GM12878 (cell line): ENCODE results near the gene CDX1. TPM values are rescaled to one million over a fixed set of nuclear protein-coding genes. Genes with fewer than 3 reads are reported as not detected.

Experiments
- ATAC-seq: fragments of 200-7000 bp; cut with Tn5 transposase; 3 replicates; pipeline ENCODE4 v1.9.1; 2020; ENCODE audit warnings: mild to moderate bottlenecking, moderate library complexity
- BruUV-seq: library from RNA; stranded (reverse); fragments of 400-500 nt; replicated peaks from 2 replicates; lab custom pipeline; 2021; lab: Mats Ljungman, UMichigan
- CTCF ChIA-PET: fragments of 300-600 bp; sonication (Branson Sonifier 250); formaldehyde crosslinking; extraction: SDS; loops from one replicate; lab custom pipeline; 2021; ENCODE audit warnings: inconsistent platforms; lab: Yijun Ruan, JAX
- POLR2A ChIA-PET: fragments of 350-600 bp; formaldehyde crosslinking; extraction: SDS; loops from one replicate; lab custom pipeline; 2021; ENCODE audit warnings: inconsistent platforms; lab: Charles Lee
- RAD21 ChIA-PET: fragments of 300-600 bp; sonication (Branson Sonifier 250); formaldehyde crosslinking; loops from one replicate; lab custom pipeline; 2023; ENCODE audit warnings: antibody characterized with exemption; ENCODE audit not compliant: unreplicated experiment; lab: Charles Lee
- SMC1A ChIA-PET: fragments of 300-600 bp; sonication (Branson Sonifier 250); formaldehyde crosslinking; loops from one replicate; lab custom pipeline; 2023; ENCODE audit not compliant: unreplicated experiment, uncharacterized antibody; lab: Charles Lee
- DNase-seq: peaks from one replicate; pipeline ENCODE4 v3.0.0-alpha.2; 2011; ENCODE audit warnings: low read depth, low spot score
- FAIRE-seq: peaks from 3 replicates; lab custom pipeline; 2011; peaks lifted over from hg19 to GRCh38; lab: Jason Lieb, UNC
- H2AFZ ChIP-seq: 2 replicates; pipeline ENCODE4 v1.6.0; 2011; ENCODE audit warnings: low read depth, low read length, control low read depth; ENCODE audit not compliant: control insufficient read depth
- H3K27ac ChIP-seq: 2 replicates; pipeline ENCODE4 v1.5.1; 2011; ENCODE audit warnings: control low read depth; ENCODE audit not compliant: control insufficient read depth, insufficient read depth
- H3K27me3 ChIP-seq, 2 experiments: replicated peaks in 1 of 2; 2 replicates each; pipeline versions ENCODE4 v1.6.0 to v1.6.1; 2011; ENCODE audit warnings: low read length in 1 of 2; ENCODE audit not compliant: control insufficient read depth in 2 of 2, insufficient read depth in 2 of 2
- H3K36me3 ChIP-seq, 2 experiments: 2 replicates each; pipeline ENCODE4 v1.5.1; 2011; ENCODE audit warnings: low read length in 1 of 2; ENCODE audit not compliant: control insufficient read depth in 2 of 2, insufficient read depth in 2 of 2
- H3K4me1 ChIP-seq: 2 replicates; pipeline ENCODE4 v1.6.1; 2011; ENCODE audit warnings: mild to moderate bottlenecking, low read length, moderate library complexity, mixed read lengths; ENCODE audit not compliant: control insufficient read depth, insufficient read depth
- H3K4me2 ChIP-seq: 2 replicates; pipeline ENCODE4 v1.6.0; 2011; ENCODE audit warnings: control low read depth; ENCODE audit not compliant: control insufficient read depth, insufficient read depth
- H3K4me3 ChIP-seq: fragments of 200-600 bp; sonication (generic); 2 replicates; pipeline ENCODE4 v1.5.1; 2016
- H3K79me2 ChIP-seq: 2 replicates; pipeline ENCODE4 v1.6.0; 2011; ENCODE audit warnings: low read length; ENCODE audit not compliant: control insufficient read depth, insufficient read depth
- H3K9ac ChIP-seq: 2 replicates; pipeline ENCODE4 v1.8.0; 2011; ENCODE audit warnings: low read length, control low read depth, mixed read lengths; ENCODE audit not compliant: control insufficient read depth, insufficient read depth
- H3K9me3 ChIP-seq: replicated peaks from 3 replicates; pipeline ENCODE4 v1.5.1; 2011; ENCODE audit warnings: mild to moderate bottlenecking, low read length; ENCODE audit not compliant: control insufficient read depth, insufficient read depth
- H4K20me1 ChIP-seq: 2 replicates; pipeline ENCODE4 v1.6.0; 2011; ENCODE audit not compliant: control insufficient read depth, insufficient read depth
- CHD2 ChIP-seq: IDR thresholded peaks from 2 replicates; pipeline ENCODE4 v1.6.1; 2011; ENCODE audit warnings: low read depth, low read length, improper control_type of control experiment, borderline replicate concordance
- ESRRA ChIP-seq: IDR thresholded peaks from 2 replicates; pipeline ENCODE4 v1.6.1; 2012; ENCODE audit warnings: mild to moderate bottlenecking, low read length, improper control_type of control experiment
- GABPA ChIP-seq: IDR thresholded peaks from 2 replicates; pipeline ENCODE4 v1.6.1; 2014; ENCODE audit warnings: antibody characterized with exemption, low read depth, mild to moderate bottlenecking, inconsistent platforms
- MTA3 ChIP-seq: IDR thresholded peaks from 2 replicates; pipeline ENCODE4 v1.6.1; 2012; ENCODE audit warnings: low read length, inconsistent platforms, borderline replicate concordance
- NR2C1 ChIP-seq: fragments of 450-650 bp; IDR thresholded peaks from 2 replicates; pipeline ENCODE4 v1.6.1; 2017; ENCODE audit warnings: antibody characterized with exemption, mild to moderate bottlenecking, moderate library complexity
- NR2F1 ChIP-seq: fragments of 450-650 bp; conservative IDR thresholded peaks from 2 replicates; pipeline ENCODE4 v1.6.1; 2017; ENCODE audit warnings: mild to moderate bottlenecking
- RAD21 ChIP-seq: IDR thresholded peaks from 2 replicates; pipeline ENCODE4 v1.6.1; 2011; ENCODE audit warnings: mild to moderate bottlenecking, low read depth, low read length, moderate library complexity; ENCODE audit not compliant: insufficient read depth
- RAD51 ChIP-seq: fragments of 450-650 bp; IDR thresholded peaks from 2 replicates; pipeline ENCODE4 v1.6.1; 2016; ENCODE audit warnings: moderate library complexity, mild to moderate bottlenecking, inconsistent platforms
- TCF3 ChIP-seq: IDR thresholded peaks from 2 replicates; pipeline ENCODE4 v1.6.1; 2012; ENCODE audit warnings: low read depth, mild to moderate bottlenecking, low read length, borderline replicate concordance; ENCODE audit not compliant: insufficient read depth
- ZZZ3 ChIP-seq: IDR thresholded peaks from 2 replicates; pipeline ENCODE4 v1.6.1; 2011; ENCODE audit warnings: low read depth; ENCODE audit not compliant: control insufficient read depth, insufficient read length
- WGBS: methylation state at CpG from one replicate; pipeline ENCODE4 v1.1.6; 2016; ENCODE audit warnings: low lambda C conversion rate; ENCODE audit not compliant: insufficient replicate concordance, insufficient coverage; ENCODE audit errors: missing lambda C conversion rate; 5-methylcytosine and 5-hydroxymethylcytosine counted together
- in situ Hi-C: fragments of 300-500 bp; cut with MboI; formaldehyde crosslinking; loops from 9 replicates; pipeline ENCODE4 v1.14.3; 2018; ENCODE audit warnings: mixed read lengths
- intact Hi-C: fragments of 100-400 bp; cut with micrococcal nuclease; formaldehyde crosslinking; loops from one replicate; pipeline ENCODE4 v1.14.2; 2022; ENCODE audit not compliant: unreplicated experiment
- polyA plus RNA-seq, 11 experiments: library from polyadenylated mRNA; depleted of rRNA in 4 of 11; unstranded in 6 of 11; stranded (reverse) in 5 of 11; fragments of >200 nt; fragmentation: Nextera tagmentation in 4 of 11; fragmentation: Illumina TruSeq in 1 of 11; extraction: Ambion mirVana in 4 of 11; extraction: Trizol in 1 of 11; gene quantifications; 1 replicate in 1 of 11; 2 replicates in 10 of 11; pipeline versions ENCODE4 v1.2.1 to v1.2.3, GENCODE V29; 2011 to 2016; ENCODE audit warnings: inconsistent platforms in 2 of 11, missing spikeins in 2 of 11, low read depth in 1 of 11
- total RNA-seq, 4 experiments: library from RNA; depleted of rRNA in 3 of 4; stranded (reverse); fragments of >200 nt in 3 of 4; fragmentation: Illumina TruSeq in 1 of 4; extraction: Trizol in 1 of 4; gene quantifications; 2 replicates each; pipeline versions ENCODE4 v1.2.1 to v1.2.3, GENCODE V29; 2013 to 2021
- TF ChIP-seq, protein P1 (sequence below): fragments of 450-650 bp; IDR thresholded peaks from 2 replicates; pipeline ENCODE4 v1.6.1; 2016; ENCODE audit warnings: mild to moderate bottlenecking
- TF ChIP-seq, protein P2 (sequence below): IDR thresholded peaks from 2 replicates; pipeline ENCODE4 v1.6.1; 2012; ENCODE audit warnings: low read depth, low read length, improper control_type of control experiment
- TF ChIP-seq, protein P3 (sequence below): fragments of 450-650 bp; IDR thresholded peaks from 2 replicates; pipeline ENCODE4 v1.6.1; 2016; ENCODE audit warnings: mild to moderate bottlenecking
- TF ChIP-seq, protein P4 (sequence below): IDR thresholded peaks from 2 replicates; pipeline ENCODE4 v1.6.1; 2011; ENCODE audit warnings: borderline replicate concordance, low read depth, mild to moderate bottlenecking, moderate library complexity, mixed read lengths, low read length; ENCODE audit not compliant: insufficient read depth; ENCODE audit errors: extremely low read length

Gene CDX1
- total and polyA plus RNA-seq, 10 of the 15 experiments (the other 5 are each of a cell fraction or from before 2014, with no cell fraction given), result not detected

DNA sequence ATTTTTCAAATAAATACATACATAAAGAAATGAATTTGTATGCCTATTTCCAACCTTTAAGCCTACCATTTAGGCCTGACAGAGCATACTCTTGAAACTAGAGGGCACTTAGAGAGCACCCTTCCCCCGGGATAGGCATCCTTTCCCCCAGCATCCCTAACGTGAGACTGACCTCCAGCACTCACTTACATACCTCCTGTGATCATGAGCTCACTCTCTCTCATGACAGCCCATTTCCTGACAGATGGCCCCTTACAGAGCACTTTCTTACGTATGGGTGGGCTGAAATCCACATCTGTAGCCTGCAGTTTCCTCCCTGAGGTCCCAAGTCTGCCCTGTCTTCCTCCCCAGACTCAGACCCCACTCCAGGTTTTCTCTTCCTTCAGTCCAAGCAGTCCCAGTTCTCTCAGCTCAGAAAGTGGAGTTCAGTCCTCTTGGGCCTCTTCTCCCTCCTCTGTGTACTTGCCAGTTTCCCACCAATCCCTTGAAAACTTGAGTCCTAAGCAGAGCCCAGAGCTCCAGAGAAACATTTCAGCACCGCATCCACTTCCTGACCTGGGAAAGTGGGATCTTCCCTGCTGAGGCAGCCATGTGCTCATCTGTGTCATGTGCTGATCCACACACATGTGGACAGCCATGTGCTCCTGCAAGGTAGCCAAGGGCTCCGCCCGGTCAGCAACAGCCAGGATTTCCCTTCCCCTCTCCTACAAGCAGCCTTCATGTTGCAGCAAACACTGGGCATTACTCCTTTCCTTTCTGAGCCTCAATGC lies 2.2 kb upstream of the CDX1 start:
- no TSS peak for BruUV-seq
- WGBS, result 24% methylated on average over 6 of the region's 6 CpGs
- DNase-seq (no peak), FAIRE-seq (no peak), ATAC-seq (no peak)
- intact Hi-C loops, result no loop called here
- Histone ChIP-seq H2AFZ (no peak overlapping the region), H4K20me1 (no peaks in the 10 kb centered on the region), H3K27me3 (no peaks in the 10 kb centered on the region; a peak in 2 of 4 replicates), H3K27ac (no peak overlapping the region), H3K4me3 (no peak overlapping the region), H3K79me2 (no peaks in the 10 kb centered on the region), H3K4me2 (no peak overlapping the region), H3K9me3 (no peaks in the 10 kb centered on the region), H3K36me3 (no peaks in the 10 kb centered on the region), H3K4me1 (peaks cover 9% of the 10 kb centered on the region), H3K9ac (no peak overlapping the region)
- POLR2A ChIA-PET, result no interaction called here
- in situ Hi-C loops, result no loop called here
- TF ChIP-seq, protein P1, sequence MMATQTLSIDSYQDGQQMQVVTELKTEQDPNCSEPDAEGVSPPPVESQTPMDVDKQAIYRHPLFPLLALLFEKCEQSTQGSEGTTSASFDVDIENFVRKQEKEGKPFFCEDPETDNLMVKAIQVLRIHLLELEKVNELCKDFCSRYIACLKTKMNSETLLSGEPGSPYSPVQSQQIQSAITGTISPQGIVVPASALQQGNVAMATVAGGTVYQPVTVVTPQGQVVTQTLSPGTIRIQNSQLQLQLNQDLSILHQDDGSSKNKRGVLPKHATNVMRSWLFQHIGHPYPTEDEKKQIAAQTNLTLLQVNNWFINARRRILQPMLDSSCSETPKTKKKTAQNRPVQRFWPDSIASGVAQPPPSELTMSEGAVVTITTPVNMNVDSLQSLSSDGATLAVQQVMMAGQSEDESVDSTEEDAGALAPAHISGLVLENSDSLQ, result no peak
- no peak for TF ChIP-seq ESRRA
- no peak for TF ChIP-seq NR2F1
- TF ChIP-seq CHD2, result no peak
- TF ChIP-seq, protein P2, sequence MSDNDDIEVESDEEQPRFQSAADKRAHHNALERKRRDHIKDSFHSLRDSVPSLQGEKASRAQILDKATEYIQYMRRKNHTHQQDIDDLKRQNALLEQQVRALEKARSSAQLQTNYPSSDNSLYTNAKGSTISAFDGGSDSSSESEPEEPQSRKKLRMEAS, result no peak
- TF ChIP-seq ZZZ3, result no peak
- TF ChIP-seq, protein P3, sequence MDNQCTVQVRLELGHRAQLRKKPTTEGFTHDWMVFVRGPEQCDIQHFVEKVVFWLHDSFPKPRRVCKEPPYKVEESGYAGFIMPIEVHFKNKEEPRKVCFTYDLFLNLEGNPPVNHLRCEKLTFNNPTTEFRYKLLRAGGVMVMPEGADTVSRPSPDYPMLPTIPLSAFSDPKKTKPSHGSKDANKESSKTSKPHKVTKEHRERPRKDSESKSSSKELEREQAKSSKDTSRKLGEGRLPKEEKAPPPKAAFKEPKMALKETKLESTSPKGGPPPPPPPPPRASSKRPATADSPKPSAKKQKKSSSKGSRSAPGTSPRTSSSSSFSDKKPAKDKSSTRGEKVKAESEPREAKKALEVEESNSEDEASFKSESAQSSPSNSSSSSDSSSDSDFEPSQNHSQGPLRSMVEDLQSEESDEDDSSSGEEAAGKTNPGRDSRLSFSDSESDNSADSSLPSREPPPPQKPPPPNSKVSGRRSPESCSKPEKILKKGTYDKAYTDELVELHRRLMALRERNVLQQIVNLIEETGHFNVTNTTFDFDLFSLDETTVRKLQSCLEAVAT, result no peak
- no peak for TF ChIP-seq RAD51
- no peak for TF ChIP-seq NR2C1
- no peak for TF ChIP-seq RAD21
- no peak for TF ChIP-seq MTA3
- no peak for TF ChIP-seq TCF3
- TF ChIP-seq GABPA, result no peak
- TF ChIP-seq, protein P4, sequence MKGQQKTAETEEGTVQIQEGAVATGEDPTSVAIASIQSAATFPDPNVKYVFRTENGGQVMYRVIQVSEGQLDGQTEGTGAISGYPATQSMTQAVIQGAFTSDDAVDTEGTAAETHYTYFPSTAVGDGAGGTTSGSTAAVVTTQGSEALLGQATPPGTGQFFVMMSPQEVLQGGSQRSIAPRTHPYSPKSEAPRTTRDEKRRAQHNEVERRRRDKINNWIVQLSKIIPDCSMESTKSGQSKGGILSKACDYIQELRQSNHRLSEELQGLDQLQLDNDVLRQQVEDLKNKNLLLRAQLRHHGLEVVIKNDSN, result no peak
- CTCF ChIA-PET, result interaction anchor here (1.6 to 6.7 kb wide), 2 partner anchors 11 to 29 kb away, joined by 8 to 68 read pairs; no protein-coding TSS in a partner anchor
- SMC1A ChIA-PET, result no interaction called here
- RAD21 ChIA-PET, result interaction anchor here (1.0 kb wide), 1 partner anchor 14 kb away, joined by 3 read pairs; no protein-coding TSS in a partner anchor
